GM21786 (cell line): ENCODE data around the gene COLQ.
A peak's percentile ranks its signal among the peaks of the same experiment; 100 is the strongest.
"Not testable (repeated sequence)": the region's sequence is repeated elsewhere in the genome, so short reads cannot be mapped to it uniquely, and the experiment has no call there.

Source experiments
- ATAC-seq: cut with Tn5 transposase; IDR thresholded peaks from one replicate; pipeline ENCODE4 v1.9.1; 2021; ENCODE audit not compliant: unreplicated experiment

Gene COLQ

GRCh38 chr3:15430624-15431023, 90.9 kb downstream of the COLQ start:
- ATAC-seq = no peak

- ATAC-seq = no peak
These were observed 92.4 kb downstream of the COLQ start for GRCh38 chr3:15429080-15429479.

GRCh38 chr3:15428539-15428938, 93.0 kb downstream of the COLQ start:
- ATAC-seq = no peak

- ATAC-seq = no peak
These were observed 93.5 kb downstream of the COLQ start for GRCh38 chr3:15427981-15428380.

GRCh38 chr3:15427182-15427880, 94.2 kb downstream of the COLQ start, which contains the start of the genes EAF1 and METTL6:
TSS of gene EAF1 (plus strand) at chr3:15427598. CDS start at chr3:15427780, 182 bp downstream.
TSS of gene METTL6 (minus strand) at chr3:15427544. CDS start at chr3:15426511, 1,033 bp downstream.
- peak; percentile 97 for ATAC-seq

GRCh38 chr3:15426579-15427118, 94.9 kb downstream of the COLQ start:
- no peak for ATAC-seq

- no peak for ATAC-seq
These were observed 100.6 kb downstream of the COLQ start for GRCh38 chr3:15420871-15421270.

- not testable (repeated sequence) for ATAC-seq
These were observed 110.5 kb downstream of the COLQ start for GRCh38 chr3:15410966-15411365.

GRCh38 chr3:15409774-15410173, 111.7 kb downstream of the COLQ start:
- no peak for ATAC-seq

GRCh38 chr3:15409239-15409638, 112.3 kb downstream of the COLQ start:
- no peak for ATAC-seq

- peak; percentile 46 for ATAC-seq
These were observed 116.0 kb downstream of the COLQ start for GRCh38 chr3:15405448-15406050.

GRCh38 chr3:15404767-15405166, 116.7 kb downstream of the COLQ start:
- no peak for ATAC-seq

GRCh38 chr3:15403965-15404364, 117.5 kb downstream of the COLQ start:
- ATAC-seq = no peak

- ATAC-seq = no peak
These were observed 118.0 kb downstream of the COLQ start for GRCh38 chr3:15403495-15403894.

GRCh38 chr3:15401936-15402335, 119.6 kb downstream of the COLQ start:
- ATAC-seq = no peak
